CD14-positive monocyte (primary cell): ENCODE data around the gene NAT8. TPM values are rescaled to one million over a fixed set of nuclear protein-coding genes. Genes with fewer than 3 reads are reported as not detected.

ENCODE experiments used
- DNase-seq, 3 donors: peaks; one replicate each; pipeline ENCODE4 v3.0.0-alpha.2; 2011 to 2022
- H2AFZ ChIP-seq: 2 replicates; pipeline ENCODE4 v1.6.0; 2012; ENCODE audit warnings: mild to moderate bottlenecking, low read depth, low read length, inconsistent platforms; ENCODE audit not compliant: insufficient read depth, poor library complexity, severe bottlenecking
- H3K27ac ChIP-seq, 2 donors: 1 replicate in 1 of 2; 2 replicates in 1 of 2; pipeline ENCODE4 v1.5.1; 2012 to 2013; ENCODE audit warnings: low read length in 2 of 2, control low read depth in 1 of 2, inconsistent platforms in 1 of 2, low read depth in 1 of 2, mild to moderate bottlenecking in 1 of 2
- H3K27me3 ChIP-seq, 2 donors: one replicate each; pipeline versions ENCODE4 v1.6.0 to v1.6.1; 2011 to 2013; ENCODE audit warnings: low read length in 2 of 2; ENCODE audit not compliant: control insufficient read depth in 2 of 2, insufficient read depth in 2 of 2
- H3K36me3 ChIP-seq, 2 donors: replicated peaks in 1 of 2; 1 replicate in 1 of 2; 2 replicates in 1 of 2; pipeline versions ENCODE4 v1.5.1 to v1.6.1; 2012 to 2013; ENCODE audit warnings: low read length in 2 of 2, control low read depth in 1 of 2, inconsistent platforms in 1 of 2, mild to moderate bottlenecking in 1 of 2; ENCODE audit not compliant: insufficient read depth in 2 of 2, control insufficient read depth in 1 of 2
- H3K4me1 ChIP-seq, 2 donors: 1 replicate in 1 of 2; 2 replicates in 1 of 2; pipeline versions ENCODE4 v1.5.1 to v1.6.1; 2012 to 2013; ENCODE audit warnings: low read length in 2 of 2, control low read depth in 1 of 2, inconsistent platforms in 1 of 2, mild to moderate bottlenecking in 1 of 2, moderate library complexity in 1 of 2; ENCODE audit not compliant: insufficient read depth in 2 of 2, control insufficient read depth in 1 of 2
- H3K4me2 ChIP-seq: replicated peaks from 2 replicates; pipeline ENCODE3; 2012; ENCODE audit warnings: low read length, moderate library complexity, mild to moderate bottlenecking; ENCODE audit not compliant: poor library complexity, severe bottlenecking; ENCODE audit errors: extremely low read depth
- H3K4me3 ChIP-seq, 3 experiments: fragments of 200-600 bp in 1 of 3; sonication (generic) in 1 of 3; replicated peaks in 1 of 3; 1 replicate in 2 of 3; 2 replicates in 1 of 3; pipeline ENCODE4 v1.5.1; 2011 to 2013; ENCODE audit warnings: low read length in 3 of 3, mild to moderate bottlenecking in 3 of 3, control low read depth in 2 of 3, low read depth in 2 of 3, inconsistent platforms in 1 of 3, moderate library complexity in 1 of 3
- H3K79me2 ChIP-seq: 2 replicates; pipeline ENCODE4 v1.6.0; 2012; ENCODE audit warnings: mild to moderate bottlenecking, control low read depth, inconsistent platforms, low read length, moderate library complexity; ENCODE audit not compliant: insufficient read depth
- H3K9ac ChIP-seq: 2 replicates; pipeline ENCODE4 v1.6.0; 2017; ENCODE audit warnings: low read length, mild to moderate bottlenecking; ENCODE audit not compliant: insufficient read depth, poor library complexity, severe bottlenecking
- H3K9me3 ChIP-seq, 2 donors: replicated peaks in 1 of 2; 1 replicate in 1 of 2; 2 replicates in 1 of 2; pipeline versions ENCODE4 v1.5.1 to v1.6.1; 2012 to 2013; ENCODE audit warnings: low read length in 2 of 2, control low read depth in 1 of 2; ENCODE audit not compliant: control insufficient read depth in 1 of 2, insufficient read depth in 1 of 2
- H4K20me1 ChIP-seq: 2 replicates; pipeline ENCODE4 v1.6.0; 2012; ENCODE audit warnings: mild to moderate bottlenecking, low read length, control low read depth, moderate library complexity; ENCODE audit not compliant: insufficient read depth
- H3K27ac Mint-ChIP-seq, 7 donors: one replicate each; pipeline ENCODE4 v1.8.0; 2020; ENCODE audit warnings: mild to moderate bottlenecking in 7 of 7, mixed read lengths in 7 of 7, moderate library complexity in 6 of 7, inconsistent platforms in 2 of 7
- H3K27me3 Mint-ChIP-seq, 3 donors: one replicate each; pipeline ENCODE4 v1.8.0; 2021 to 2022; ENCODE audit warnings: low read depth in 3 of 3, mild to moderate bottlenecking in 3 of 3, mixed read lengths in 3 of 3, moderate library complexity in 3 of 3, inconsistent platforms in 1 of 3
- H3K36me3 Mint-ChIP-seq, 2 donors: one replicate each; pipeline ENCODE4 v1.8.0; 2020; ENCODE audit warnings: mixed read lengths in 2 of 2, inconsistent platforms in 1 of 2, mild to moderate bottlenecking in 1 of 2
- H3K4me1 Mint-ChIP-seq: one replicate; pipeline ENCODE4 v1.8.0; 2020; ENCODE audit warnings: mild to moderate bottlenecking, mixed read lengths
- H3K4me3 Mint-ChIP-seq, 2 donors: one replicate each; pipeline ENCODE4 v1.8.0; 2020; ENCODE audit warnings: mild to moderate bottlenecking in 2 of 2, mixed read lengths in 2 of 2, moderate library complexity in 1 of 2
- H3K9me3 Mint-ChIP-seq, 7 donors: one replicate each; pipeline ENCODE4 v1.8.0; 2020 to 2022; ENCODE audit warnings: mixed read lengths in 7 of 7, mild to moderate bottlenecking in 6 of 7, moderate library complexity in 6 of 7, inconsistent platforms in 2 of 7
- CTCF ChIP-seq: fragments of 200-600 bp; IDR thresholded peaks from one replicate; pipeline ENCODE4 v1.8.0; 2022; ENCODE audit warnings: antibody characterized with exemption, mild to moderate bottlenecking
- WGBS: methylation state at CpG from one replicate; pipeline ENCODE4 v1.1.5; 2013; ENCODE audit warnings: missing lambda C conversion rate; ENCODE audit not compliant: insufficient coverage; 5-methylcytosine and 5-hydroxymethylcytosine counted together
- intact Hi-C, 2 donors: fragments of 100-400 bp; cut with micrococcal nuclease; formaldehyde crosslinking; loops; one replicate each; pipeline versions ENCODE4 v1.15.0 to v1.15.1; 2023
- polyA plus RNA-seq, 3 donors: library from polyadenylated mRNA; depleted of rRNA in 1 of 3; unstranded in 2 of 3; stranded (reverse) in 1 of 3; fragments of 300-500 nt in 2 of 3; fragments of >200 nt in 1 of 3; fragmentation: Illumina TruSeq in 2 of 3; gene quantifications; 1 replicate in 2 of 3; 2 replicates in 1 of 3; pipeline ENCODE4 v1.2.3, GENCODE V29; 2012 to 2021

The NAT8 gene
- polyA plus RNA-seq, 3 donors, result not detected

GRCh38 chr2:73593680-73594079 lies 48.5 kb downstream of the NAT8 start:
- H3K9me3 ChIP-seq, result no peaks in the 10 kb centered on the region
- Mint-ChIP-seq H3K27ac (no peak overlapping the region), H3K27me3 (peaks cover 0 to 2% (median 1%) of the 10 kb centered on the region in 3 donors), H3K4me1 (no peaks in the 10 kb centered on the region), H3K4me3 (no peak overlapping the region), H3K36me3 (peaks cover 8 to 10% of the 10 kb centered on the region in 2 donors), H3K9me3 (peaks cover 2 to 8% (median 7%) of the 10 kb centered on the region in 7 donors)
- H3K9ac ChIP-seq, result no peak overlapping the region
- H3K27ac ChIP-seq, result no peak overlapping the region
- no peaks in the 10 kb centered on the region for H3K79me2 ChIP-seq
- no peak for TF ChIP-seq CTCF
- H3K4me2 ChIP-seq, result no peak overlapping the region
- H3K4me1 ChIP-seq, result no peaks in the 10 kb centered on the region
- H3K4me3 ChIP-seq, result no peak overlapping the region
- H3K27me3 ChIP-seq, result no peaks in the 10 kb centered on the region
- no peak for DNase-seq
- H2AFZ ChIP-seq, result no peak overlapping the region
- H4K20me1 ChIP-seq, result no peaks in the 10 kb centered on the region
- intact Hi-C loops, result no loop called here
- no peaks in the 10 kb centered on the region for H3K36me3 ChIP-seq
- 100% methylated on average over 1 of the region's 2 CpGs for WGBS

Other genes with a start within 250 kb of the NAT8 start
- 10 to 100 TPM; 26.9 to 69.1 (median 65.8) TPM for gene TPRKB, start 94.9 kb upstream of the NAT8 start, polyA plus RNA-seq
- gene DUSP11, start 137.7 kb upstream of the NAT8 start, polyA plus RNA-seq, result 10 to 100 TPM in 2 of 3 donors, 1 to 10 TPM in 1; 9.9 to 25.7 (median 23.1) TPM
- gene C2orf78, start 141.8 kb upstream of the NAT8 start, polyA plus RNA-seq, result not detected
- gene STAMBP, start 186.5 kb upstream of the NAT8 start, polyA plus RNA-seq, result 10 to 100 TPM; 26.0 to 40.8 (median 40.7) TPM